K562 (cell line): ENCODE measurements around the gene DLGAP1. TPM values are rescaled to one million over a fixed set of nuclear protein-coding genes. Genes with fewer than 3 reads are reported as not detected.

Source experiments
- CBX3 ChIP-seq, 2 experiments: IDR thresholded peaks; 1 replicate in 1 of 2; 2 replicates in 1 of 2; pipeline ENCODE4 v1.6.1; 2012; ENCODE audit warnings: inconsistent platforms in 2 of 2, low read length in 2 of 2, borderline replicate concordance in 1 of 2, control low read depth in 1 of 2
- CEBPG ChIP-seq, 3 experiments: fragments of 200-800 bp in 1 of 3; sonication (Bioruptor generic) in 1 of 3; sonication (generic) in 1 of 3; formaldehyde crosslinking in 1 of 3; IDR thresholded peaks in 2 of 3; conservative IDR thresholded peaks in 1 of 3; 2 replicates each; pipeline versions ENCODE4 v1.6.1 to v1.8.0; 2016 to 2022; ENCODE audit warnings: missing compliant biosample characterization in 2 of 3, missing genetic modification characterization in 2 of 3, mild to moderate bottlenecking in 1 of 3, missing genetic modification reagents in 1 of 3
- DDX20 ChIP-seq: fragments of 450-650 bp; IDR thresholded peaks from 2 replicates; pipeline ENCODE4 v1.6.1; 2016; ENCODE audit warnings: missing genetic modification characterization, low read depth, mild to moderate bottlenecking, missing compliant biosample characterization, moderate library complexity
- DMBX1 ChIP-seq: fragments of 250-450 bp; sonication (Bioruptor Pico); IDR thresholded peaks from 2 replicates; pipeline ENCODE4 v1.8.0; 2022; ENCODE audit warnings: inconsistent platforms, mild to moderate bottlenecking, moderate library complexity, borderline replicate concordance
- EHMT2 ChIP-seq: fragments of 450-650 bp; IDR thresholded peaks from 2 replicates; pipeline ENCODE4 v1.6.1; 2018; ENCODE audit warnings: antibody characterized with exemption
- FOXK1 ChIP-seq: sonication (generic); formaldehyde crosslinking; IDR thresholded peaks from 2 replicates; pipeline ENCODE4 v1.8.0; 2022; ENCODE audit warnings: missing genetic modification reagents, mild to moderate bottlenecking, borderline replicate concordance
- NEUROD1 ChIP-seq: fragments of 150-350 bp; IDR thresholded peaks from 2 replicates; pipeline ENCODE4 v1.6.1; 2014; ENCODE audit warnings: borderline replicate concordance, low read length, low read depth; ENCODE audit not compliant: partially characterized antibody
- SRF ChIP-seq, 2 experiments: fragments of 250-450, 450-650 bp in 1 of 2; sonication (Bioruptor Pico) in 1 of 2; sonication (generic) in 1 of 2; formaldehyde crosslinking; IDR thresholded peaks; 2 replicates each; pipeline versions ENCODE4 v1.5.0 to v1.5.1; 2020 to 2022; ENCODE audit warnings: mild to moderate bottlenecking in 1 of 2, missing genetic modification reagents in 1 of 2
- XRCC5 ChIP-seq: fragments of 200-400 bp; formaldehyde crosslinking; IDR thresholded peaks from 2 replicates; pipeline ENCODE4 v1.6.1; 2017; ENCODE audit warnings: low read depth, mild to moderate bottlenecking, low read length
- ZBED1 ChIP-seq: IDR thresholded peaks from 2 replicates; pipeline ENCODE4 v1.6.1; 2014
- ZNF347 ChIP-seq: fragments of 450-650 bp; formaldehyde crosslinking; IDR thresholded peaks from 2 replicates; pipeline ENCODE4 v1.4.0; 2020; ENCODE audit warnings: low read depth, mild to moderate bottlenecking, moderate library complexity
- polyA plus RNA-seq, 8 experiments: library from polyadenylated mRNA; depleted of rRNA in 4 of 8; stranded (reverse) in 5 of 8; unstranded in 3 of 8; fragments of >200 nt; fragmentation: Nextera tagmentation in 2 of 8; fragmentation: Illumina TruSeq in 1 of 8; extraction: Ambion mirVana in 2 of 8; extraction: Trizol in 1 of 8; gene quantifications; 2 replicates each; pipeline versions ENCODE4 v1.2.1 to v1.2.3, GENCODE V29; 2011 to 2014; ENCODE audit warnings: inconsistent platforms in 1 of 8, missing spikeins in 1 of 8
- total RNA-seq, 7 experiments: library from RNA; depleted of rRNA in 6 of 7; stranded (reverse); fragments of >200 nt in 6 of 7; fragmentation: Illumina TruSeq in 2 of 7; extraction: Trizol in 2 of 7; gene quantifications; 2 replicates each; pipeline versions ENCODE4 v1.2.1 to v1.2.3, GENCODE V29; 2011 to 2021; ENCODE audit warnings: low replicate concordance in 1 of 7
- TF ChIP-seq, protein P1 (sequence below): fragments of 450-650 bp; IDR thresholded peaks from 2 replicates; pipeline ENCODE4 v1.6.1; 2016; ENCODE audit warnings: low read depth, mild to moderate bottlenecking, moderate library complexity
- TF ChIP-seq, protein P2 (sequence below): fragments of 250-450 bp; sonication (Bioruptor Pico); IDR thresholded peaks from 2 replicates; pipeline ENCODE4 v1.5.0; 2021; ENCODE audit warnings: mild to moderate bottlenecking, moderate library complexity
- TF ChIP-seq, protein P3 (sequence below): fragments of 250-450 bp; sonication (Bioruptor Pico); IDR thresholded peaks from 2 replicates; pipeline ENCODE4 v1.8.0; 2022; ENCODE audit warnings: moderate library complexity, mild to moderate bottlenecking, inconsistent platforms
- TF ChIP-seq, protein P4 (sequence below): fragments of 450-650 bp; formaldehyde crosslinking; IDR thresholded peaks from 2 replicates; pipeline ENCODE4 v1.4.0; 2020; ENCODE audit warnings: mild to moderate bottlenecking, mixed read lengths
- TF ChIP-seq, protein P5 (sequence below): sonication (generic); formaldehyde crosslinking; IDR thresholded peaks from 2 replicates; pipeline ENCODE4 v1.8.0; 2022; ENCODE audit warnings: missing genetic modification reagents, mild to moderate bottlenecking, moderate library complexity, borderline replicate concordance
- TF ChIP-seq, protein P6 (sequence below): fragments of 450-650 bp; formaldehyde crosslinking; IDR thresholded peaks from 2 replicates; pipeline ENCODE4 v1.4.0; 2022; ENCODE audit warnings: mild to moderate bottlenecking, moderate library complexity

Gene DLGAP1
- total and polyA plus RNA-seq, 9 of the 15 experiments (the other 6 are each of a cell fraction or from before 2014, with no cell fraction given): 0.04 to 0.22 (median 0.08) TPM

DNA sequence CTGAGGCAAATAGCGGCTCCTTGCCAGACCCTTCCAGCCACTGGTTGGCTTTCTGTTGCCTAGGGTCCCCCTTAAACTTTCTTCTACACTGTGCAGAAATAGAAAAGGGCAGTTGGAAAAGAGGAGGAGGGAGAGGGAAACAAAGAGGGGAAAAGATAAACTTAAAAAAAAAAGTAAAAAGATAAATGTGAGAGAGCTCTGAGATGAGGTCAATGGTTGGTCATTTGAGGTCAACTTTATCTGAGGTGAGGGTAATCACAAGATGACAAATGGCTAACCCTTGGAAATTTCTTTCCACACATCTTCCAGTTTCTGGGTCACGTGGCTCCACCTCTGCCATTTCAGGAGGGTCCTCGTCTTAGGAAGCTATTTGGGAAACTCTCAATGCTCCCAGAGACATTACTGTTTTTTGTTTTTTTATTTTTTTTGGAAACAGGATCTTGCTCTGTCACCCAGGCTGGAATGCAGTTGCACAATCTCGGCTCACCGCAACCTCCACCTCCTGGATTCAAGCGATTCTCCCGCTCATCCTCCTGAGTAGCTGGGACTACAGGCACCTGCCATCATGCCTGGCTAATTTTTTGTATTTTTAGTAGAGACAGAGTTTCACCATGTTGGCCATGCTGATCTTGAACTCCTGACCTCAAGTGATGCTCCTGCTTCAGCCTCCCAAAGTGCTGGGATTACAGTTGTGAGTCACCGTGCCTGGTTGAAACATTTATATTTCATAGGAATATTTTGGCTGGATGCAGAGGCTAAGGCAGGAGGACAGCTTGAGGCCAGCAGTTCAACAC lies 805.3 kb downstream of the DLGAP1 start (continued):
- TF ChIP-seq FOXK1 (no peak; the same call in 1 of the 2 replicates), EHMT2 (no peak), DDX20 (tag) (peak; percentile 51; the same call in 1 of the 2 replicates), SRF (CRISPR knock-in tag; IDR thresholded peaks at IDR 0.05) (peak in 1 of 2 experiments; percentile 29; a peak in 1 of 4 replicates), ZNF347 (no peak), XRCC5 (no peak), ZBED1 (0 out of 2 replicates have a peak, but pooled peaks have one; percentile 39), CBX3 (IDR thresholded peaks at IDR 0.05; ENCODE audit: borderline replicate concordance in 1 of 2, low read length in 2 of 2) (no peak), CEBPG (CRISPR knock-in tag; IDR thresholded peaks at IDR 0.05) (peak; percentile 96), CEBPG (tag; conservative IDR thresholded peaks at IDR 0.05 in 1 of 2, IDR thresholded peaks at IDR 0.05 in 1 of 2) (peak in 1 of 2 experiments; percentile 99; a peak in 2 of 4 replicates), NEUROD1 (no peak), DMBX1 (peak; percentile 82)
- TF ChIP-seq, protein P1, sequence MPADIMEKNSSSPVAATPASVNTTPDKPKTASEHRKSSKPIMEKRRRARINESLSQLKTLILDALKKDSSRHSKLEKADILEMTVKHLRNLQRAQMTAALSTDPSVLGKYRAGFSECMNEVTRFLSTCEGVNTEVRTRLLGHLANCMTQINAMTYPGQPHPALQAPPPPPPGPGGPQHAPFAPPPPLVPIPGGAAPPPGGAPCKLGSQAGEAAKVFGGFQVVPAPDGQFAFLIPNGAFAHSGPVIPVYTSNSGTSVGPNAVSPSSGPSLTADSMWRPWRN: no peak
- TF ChIP-seq, protein P2, sequence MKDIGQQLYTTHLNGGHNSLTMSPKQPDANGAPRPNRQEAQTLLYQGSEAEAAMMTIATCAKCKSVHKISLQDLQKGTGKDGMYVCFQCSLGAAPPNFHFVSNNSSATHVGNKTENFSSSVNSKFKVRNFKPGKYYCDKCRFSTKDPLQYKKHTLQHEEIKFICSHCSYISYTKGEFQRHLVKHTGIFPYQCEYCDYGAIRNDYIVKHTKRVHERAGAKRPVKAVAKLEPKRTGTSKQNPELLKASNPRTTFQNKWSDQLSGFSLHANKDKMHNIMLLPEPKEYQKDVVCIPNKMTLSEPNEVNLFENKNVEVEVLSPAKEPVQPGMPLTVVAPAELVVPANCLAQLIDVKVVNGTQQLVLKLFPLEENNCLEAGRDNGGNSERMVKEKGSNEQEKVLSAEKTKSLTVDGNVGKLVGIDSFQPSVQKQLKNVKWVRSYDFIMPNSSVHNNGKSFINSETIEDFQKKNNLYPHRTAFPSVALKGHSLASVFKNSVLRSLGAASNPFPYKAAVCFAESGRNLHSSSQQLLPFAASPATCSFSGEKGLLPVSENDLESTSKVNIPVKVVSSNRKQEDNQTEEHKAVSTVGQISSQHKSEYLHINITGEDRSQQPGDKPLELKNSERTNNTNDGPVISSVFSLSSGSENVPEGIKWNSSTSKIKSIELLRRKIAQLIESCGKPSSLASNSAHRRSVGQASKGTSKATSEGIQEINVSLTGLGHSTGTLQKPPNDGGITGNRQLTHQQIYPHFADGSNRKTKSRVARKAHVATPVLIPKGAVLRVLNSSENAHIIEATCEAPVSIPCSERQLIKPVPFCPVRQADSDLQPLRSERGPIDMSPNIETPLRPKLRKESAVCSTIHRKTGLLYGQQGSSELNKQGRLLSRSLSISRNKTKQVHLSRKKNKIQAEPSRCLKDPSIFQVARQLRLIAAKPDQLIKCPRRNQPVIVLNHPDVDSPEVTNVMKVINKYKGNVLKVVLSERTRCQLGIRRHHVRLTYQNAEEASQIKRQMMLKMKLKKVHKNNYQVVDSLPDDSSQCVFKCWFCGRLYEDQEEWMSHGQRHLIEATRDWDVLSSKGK (CRISPR knock-in tag): no peak
- TF ChIP-seq, protein P3, sequence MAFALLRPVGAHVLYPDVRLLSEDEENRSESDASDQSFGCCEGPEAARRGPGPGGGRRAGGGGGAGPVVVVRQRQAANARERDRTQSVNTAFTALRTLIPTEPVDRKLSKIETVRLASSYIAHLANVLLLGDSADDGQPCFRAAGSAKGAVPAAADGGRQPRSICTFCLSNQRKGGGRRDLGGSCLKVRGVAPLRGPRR (CRISPR knock-in tag): peak; percentile 4; the same call in 1 of the 2 replicates
- TF ChIP-seq, protein P4, sequence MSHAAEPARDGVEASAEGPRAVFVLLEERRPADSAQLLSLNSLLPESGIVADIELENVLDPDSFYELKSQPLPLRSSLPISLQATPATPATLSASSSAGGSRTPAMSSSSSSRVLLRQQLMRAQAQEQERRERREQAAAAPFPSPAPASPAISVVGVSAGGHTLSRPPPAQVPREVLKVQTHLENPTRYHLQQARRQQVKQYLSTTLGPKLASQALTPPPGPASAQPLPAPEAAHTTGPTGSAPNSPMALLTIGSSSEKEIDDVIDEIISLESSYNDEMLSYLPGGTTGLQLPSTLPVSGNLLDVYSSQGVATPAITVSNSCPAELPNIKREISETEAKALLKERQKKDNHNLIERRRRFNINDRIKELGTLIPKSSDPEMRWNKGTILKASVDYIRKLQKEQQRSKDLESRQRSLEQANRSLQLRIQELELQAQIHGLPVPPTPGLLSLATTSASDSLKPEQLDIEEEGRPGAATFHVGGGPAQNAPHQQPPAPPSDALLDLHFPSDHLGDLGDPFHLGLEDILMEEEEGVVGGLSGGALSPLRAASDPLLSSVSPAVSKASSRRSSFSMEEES: peak; percentile 92
- TF ChIP-seq, protein P5, sequence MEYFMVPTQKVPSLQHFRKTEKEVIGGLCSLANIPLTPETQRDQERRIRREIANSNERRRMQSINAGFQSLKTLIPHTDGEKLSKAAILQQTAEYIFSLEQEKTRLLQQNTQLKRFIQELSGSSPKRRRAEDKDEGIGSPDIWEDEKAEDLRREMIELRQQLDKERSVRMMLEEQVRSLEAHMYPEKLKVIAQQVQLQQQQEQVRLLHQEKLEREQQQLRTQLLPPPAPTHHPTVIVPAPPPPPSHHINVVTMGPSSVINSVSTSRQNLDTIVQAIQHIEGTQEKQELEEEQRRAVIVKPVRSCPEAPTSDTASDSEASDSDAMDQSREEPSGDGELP (CRISPR knock-in tag): peak; percentile 38; the same call in 1 of the 2 replicates
- TF ChIP-seq, protein P6, sequence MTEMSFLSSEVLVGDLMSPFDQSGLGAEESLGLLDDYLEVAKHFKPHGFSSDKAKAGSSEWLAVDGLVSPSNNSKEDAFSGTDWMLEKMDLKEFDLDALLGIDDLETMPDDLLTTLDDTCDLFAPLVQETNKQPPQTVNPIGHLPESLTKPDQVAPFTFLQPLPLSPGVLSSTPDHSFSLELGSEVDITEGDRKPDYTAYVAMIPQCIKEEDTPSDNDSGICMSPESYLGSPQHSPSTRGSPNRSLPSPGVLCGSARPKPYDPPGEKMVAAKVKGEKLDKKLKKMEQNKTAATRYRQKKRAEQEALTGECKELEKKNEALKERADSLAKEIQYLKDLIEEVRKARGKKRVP (CRISPR knock-in tag): 0 out of 2 replicates have a peak, but pooled peaks have one; percentile 7
